Measurements from ENCODE around the gene TMEM138.

DNA sequence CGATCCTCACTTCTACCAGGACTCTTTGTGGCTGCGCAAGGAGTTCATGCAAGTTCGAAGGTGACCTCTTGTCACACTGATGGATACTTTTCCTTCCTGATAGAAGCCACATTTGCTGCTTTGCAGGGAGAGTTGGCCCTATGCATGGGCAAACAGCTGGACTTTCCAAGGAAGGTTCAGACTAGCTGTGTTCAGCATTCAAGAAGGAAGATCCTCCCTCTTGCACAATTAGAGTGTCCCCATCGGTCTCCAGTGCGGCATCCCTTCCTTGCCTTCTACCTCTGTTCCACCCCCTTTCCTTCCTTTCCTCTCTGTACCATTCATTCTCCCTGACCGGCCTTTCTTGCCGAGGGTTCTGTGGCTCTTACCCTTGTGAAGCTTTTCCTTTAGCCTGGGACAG lies 6.5 kb downstream of the TMEM138 start:
- TF ChIP-seq, protein P1, sequence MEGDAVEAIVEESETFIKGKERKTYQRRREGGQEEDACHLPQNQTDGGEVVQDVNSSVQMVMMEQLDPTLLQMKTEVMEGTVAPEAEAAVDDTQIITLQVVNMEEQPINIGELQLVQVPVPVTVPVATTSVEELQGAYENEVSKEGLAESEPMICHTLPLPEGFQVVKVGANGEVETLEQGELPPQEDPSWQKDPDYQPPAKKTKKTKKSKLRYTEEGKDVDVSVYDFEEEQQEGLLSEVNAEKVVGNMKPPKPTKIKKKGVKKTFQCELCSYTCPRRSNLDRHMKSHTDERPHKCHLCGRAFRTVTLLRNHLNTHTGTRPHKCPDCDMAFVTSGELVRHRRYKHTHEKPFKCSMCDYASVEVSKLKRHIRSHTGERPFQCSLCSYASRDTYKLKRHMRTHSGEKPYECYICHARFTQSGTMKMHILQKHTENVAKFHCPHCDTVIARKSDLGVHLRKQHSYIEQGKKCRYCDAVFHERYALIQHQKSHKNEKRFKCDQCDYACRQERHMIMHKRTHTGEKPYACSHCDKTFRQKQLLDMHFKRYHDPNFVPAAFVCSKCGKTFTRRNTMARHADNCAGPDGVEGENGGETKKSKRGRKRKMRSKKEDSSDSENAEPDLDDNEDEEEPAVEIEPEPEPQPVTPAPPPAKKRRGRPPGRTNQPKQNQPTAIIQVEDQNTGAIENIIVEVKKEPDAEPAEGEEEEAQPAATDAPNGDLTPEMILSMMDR (IDR thresholded peaks at IDR 0.05) = no peak
- TF ChIP-seq POLR2A (IDR thresholded peaks at IDR 0.05) = no peak

Data from Peyer's patch (tissue), 4 donors.